Lung microvascular endothelial cell (primary cell): ENCODE measurements around the gene MAFG. TPM values are rescaled to one million over a fixed set of nuclear protein-coding genes. Genes with fewer than 3 reads are reported as not detected.

Experiments
- DNase-seq, 2 donors: peaks; one replicate each; pipeline versions ENCODE4 v3.0.0 to v3.0.0-alpha.2; 2010; ENCODE audit warnings: low read depth in 2 of 2
- total RNA-seq: library from RNA; depleted of rRNA; stranded (reverse); fragments of >200 nt; gene quantifications from 2 replicates; pipeline ENCODE4 v1.2.1, GENCODE V29; 2014

MAFG gene
- total RNA-seq, 1 donor from 2014 or later, result 17.1 TPM

DNA sequence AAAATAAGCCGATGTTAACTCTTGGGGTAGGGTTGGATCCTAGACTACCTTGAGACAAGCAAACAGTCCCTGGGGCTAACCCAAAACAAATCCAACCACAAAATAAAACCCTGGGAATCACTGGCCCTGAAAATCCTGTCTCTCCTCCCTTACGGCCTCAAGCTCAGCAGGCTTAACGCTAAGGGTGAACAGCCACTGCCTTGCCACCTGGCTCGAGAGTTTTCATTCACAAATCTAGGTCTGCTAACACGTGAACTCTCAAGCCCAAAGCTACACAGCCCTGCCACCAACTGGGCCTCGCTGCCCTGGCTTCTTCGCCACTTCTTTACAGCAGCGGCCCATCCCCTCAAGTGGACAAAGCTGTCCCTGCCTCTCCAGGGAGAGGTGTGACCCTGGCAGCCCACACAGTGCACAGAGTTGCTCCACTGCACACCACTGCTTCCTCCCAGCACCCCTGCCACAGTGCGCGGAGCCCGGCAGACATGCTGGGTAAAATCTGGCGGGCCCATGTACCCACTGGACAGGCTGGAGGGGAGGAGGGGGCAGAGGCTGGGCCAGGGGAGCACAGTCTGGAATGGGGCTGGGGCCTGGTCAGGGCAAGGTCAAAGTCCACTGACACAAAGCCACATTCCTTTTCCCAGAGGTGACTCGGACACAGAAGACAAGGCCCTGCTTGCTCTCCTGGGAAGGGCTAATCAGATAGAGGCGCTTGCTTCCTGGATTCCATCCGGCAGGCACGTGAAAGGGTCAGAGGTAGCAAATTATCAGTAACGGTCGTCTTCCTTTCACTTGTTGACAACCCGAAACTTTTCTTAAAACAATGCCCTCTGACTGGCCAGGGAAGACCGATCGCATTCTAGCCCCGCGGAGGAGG lies 17.3 kb downstream of the MAFG start:
- peak; percentile 22 to 38 for DNase-seq

DNA sequence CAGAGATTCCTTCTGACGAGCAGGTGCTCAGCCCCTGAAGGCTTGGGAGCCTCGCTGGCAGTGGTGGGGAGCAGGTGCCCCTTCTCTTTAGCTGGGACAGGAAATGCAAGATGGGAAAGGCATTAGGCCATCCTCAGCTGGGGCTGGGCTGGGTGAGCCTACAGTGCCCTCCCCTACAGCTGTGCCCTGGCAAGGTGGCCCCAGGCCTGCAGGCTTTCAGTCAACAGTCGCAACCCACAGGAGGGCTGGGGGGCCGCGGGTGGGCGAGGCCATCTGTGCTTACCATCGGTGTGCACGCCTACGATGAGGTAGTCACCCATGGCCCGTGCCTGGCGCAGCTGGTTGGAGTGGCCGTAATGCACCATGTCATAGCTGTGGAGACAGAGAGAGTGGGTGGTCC lies 18.3 kb downstream of the MAFG start:
- no peak for DNase-seq

- DNase-seq, result no peak
Observed at GRCh38 chr17:81908793-81909192, 18.7 kb downstream of the MAFG start.

GRCh38 chr17:81907219-81908145 lies 20.1 kb downstream of the MAFG start:
- DNase-seq, result no peak

DNA sequence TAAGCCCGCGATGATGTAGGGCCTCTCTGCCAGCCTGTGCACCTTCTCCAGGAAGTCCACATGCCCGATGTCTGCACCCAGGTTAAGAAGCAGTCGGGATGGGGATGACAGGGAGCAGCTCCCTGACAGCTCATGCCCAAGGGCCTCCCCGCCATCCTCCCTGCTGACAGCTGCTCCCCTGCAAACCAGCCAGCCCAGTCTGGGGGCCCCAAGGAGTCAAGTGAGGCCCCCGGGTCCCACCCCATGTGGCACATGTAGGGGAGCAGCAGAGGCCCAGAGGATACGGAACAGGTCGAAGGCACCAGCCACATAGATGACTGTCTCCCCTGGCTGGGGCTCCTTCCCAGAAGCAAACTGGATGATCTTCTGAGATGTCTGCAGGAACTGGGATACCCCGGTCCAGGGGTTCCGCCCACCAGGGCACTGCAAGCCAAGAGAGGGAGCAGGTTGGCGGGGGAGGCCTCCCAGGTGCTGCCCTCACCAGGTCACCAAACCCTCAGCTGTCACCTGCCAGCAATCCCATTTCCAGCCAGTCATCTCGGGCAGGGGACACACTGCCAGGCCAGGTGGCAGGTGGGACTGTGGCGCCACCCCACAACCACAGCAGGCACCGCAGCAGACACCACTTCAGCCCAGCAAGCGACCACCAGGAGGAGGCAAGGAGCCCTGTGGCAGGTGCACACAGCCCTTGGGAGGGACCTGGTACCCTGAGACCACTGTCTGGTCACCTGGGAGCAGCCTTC lies 20.9 kb downstream of the MAFG start:
- no peak for DNase-seq

DNA sequence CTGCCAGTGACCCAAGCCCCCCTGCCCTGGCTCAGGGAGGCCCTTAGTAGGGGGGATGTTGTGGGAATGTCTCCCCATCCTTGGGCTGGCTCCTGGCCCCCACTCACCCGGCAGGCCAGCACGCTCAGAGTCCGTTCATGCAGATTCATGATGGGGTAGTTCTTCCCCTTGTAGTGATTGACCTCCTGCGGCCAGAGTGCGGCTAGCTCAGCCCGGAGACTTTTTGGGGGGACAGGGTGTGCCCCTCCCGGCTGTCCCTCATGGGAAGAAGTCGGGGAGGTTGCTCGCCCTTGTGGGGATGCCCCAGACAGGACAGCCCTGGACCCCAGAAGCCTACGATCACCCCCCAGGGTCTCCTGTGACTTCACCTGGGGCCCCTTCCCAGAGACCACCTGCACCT lies 21.5 kb downstream of the MAFG start:
- no peak for DNase-seq

DNA sequence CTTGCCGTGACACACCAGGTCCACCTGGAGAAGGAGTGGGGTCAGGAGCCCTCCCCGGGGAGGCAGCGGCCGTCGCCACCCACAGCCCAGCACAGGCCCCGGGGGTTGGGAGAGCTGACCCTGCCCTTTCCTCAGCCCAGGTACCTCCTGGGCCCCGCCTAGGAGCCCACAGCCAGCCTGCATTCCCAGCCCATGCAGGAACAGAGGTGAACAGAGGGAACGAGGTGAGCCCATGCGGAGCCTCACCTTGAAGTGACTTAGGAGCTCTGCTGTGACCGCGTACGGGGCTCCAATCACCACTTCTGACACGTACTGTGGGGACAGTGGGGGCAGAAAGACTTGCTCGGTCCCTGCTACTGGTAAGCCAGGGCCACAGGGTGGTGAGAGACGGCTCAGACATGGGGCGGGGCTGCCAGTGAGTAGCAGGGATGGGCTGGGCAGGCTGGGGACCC lies 22.1 kb downstream of the MAFG start:
- DNase-seq, result no peak

- DNase-seq, result no peak
Observed at GRCh38 chr17:81904600-81905423, 22.7 kb downstream of the MAFG start.

- DNase-seq, result no peak
Observed at GRCh38 chr17:81903896-81904599, 23.5 kb downstream of the MAFG start.

GRCh38 chr17:81903415-81903831 lies 24.1 kb downstream of the MAFG start:
- DNase-seq, result no peak

DNA sequence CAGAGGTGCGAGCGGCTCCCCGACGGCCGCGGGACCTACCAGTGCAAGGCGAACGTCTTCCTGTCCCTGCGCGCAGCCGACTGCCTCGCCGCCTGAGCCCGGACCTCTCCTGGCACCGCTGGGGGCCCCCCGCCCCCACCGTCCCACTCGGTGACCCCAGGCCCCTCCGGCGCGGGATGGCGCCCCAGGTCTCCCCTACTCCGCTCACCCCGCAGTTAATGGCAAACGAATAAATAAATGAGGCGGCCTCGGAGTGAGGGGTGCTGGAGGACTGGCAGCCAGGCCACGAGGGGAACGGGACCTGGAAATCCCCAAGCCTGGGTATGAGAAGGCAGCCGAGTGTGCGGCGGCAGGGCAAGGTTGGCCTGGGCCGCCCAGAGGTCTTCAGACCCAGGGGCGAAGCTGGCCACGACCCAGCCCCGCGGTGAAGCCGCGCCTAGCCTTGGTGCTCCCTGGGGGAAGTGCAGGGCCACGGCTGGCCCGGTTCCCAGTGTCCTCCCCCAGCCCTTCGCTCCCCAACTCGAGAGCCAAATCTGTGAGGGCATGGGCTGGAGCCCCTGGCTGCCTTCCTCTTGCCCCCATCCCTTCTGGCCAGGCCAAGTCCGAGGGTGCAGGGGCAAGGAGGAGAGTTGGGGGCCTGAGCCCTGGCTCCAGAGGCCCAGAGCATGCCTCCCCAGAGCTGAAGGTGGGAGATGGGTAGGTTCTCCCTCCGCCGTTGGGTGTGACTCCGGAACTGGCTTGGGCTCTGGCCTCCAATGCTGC lies 24.7 kb downstream of the MAFG start:
- DNase-seq, result no peak

DNA sequence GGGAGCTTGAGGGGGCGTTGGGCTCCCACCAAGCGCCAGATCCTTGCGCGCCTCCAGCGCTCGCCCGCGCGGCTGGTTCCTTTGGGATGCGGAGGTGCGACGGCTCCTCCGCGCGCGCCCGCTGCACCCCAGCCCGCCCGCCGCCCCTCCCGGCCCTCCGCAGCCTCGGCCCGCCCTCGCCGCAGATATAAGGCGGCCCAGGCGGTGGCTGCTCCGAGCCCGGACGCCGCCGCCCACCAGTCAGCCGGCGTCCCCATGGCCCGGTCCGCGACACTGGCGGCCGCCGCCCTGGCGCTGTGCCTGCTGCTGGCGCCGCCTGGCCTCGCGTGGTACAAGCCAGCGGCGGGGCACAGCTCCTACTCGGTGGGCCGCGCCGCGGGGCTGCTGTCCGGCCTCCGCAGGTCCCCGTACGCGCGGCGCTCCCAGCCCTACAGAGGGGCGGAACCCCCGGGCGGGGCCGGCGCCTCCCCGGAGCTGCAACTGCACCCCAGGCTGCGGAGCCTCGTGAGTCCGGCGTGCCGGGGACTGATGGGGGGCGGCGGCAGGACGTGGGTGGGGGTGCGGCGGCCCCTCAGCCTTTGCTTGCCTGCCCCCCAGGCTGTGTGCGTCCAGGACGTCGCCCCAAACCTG lies 25.4 kb downstream of the MAFG start, which contains the start of gene NPB:
Gene NPB, plus strand, starts transcription at position 216 of the 630 bp plus-strand sequence. Its CDS starts 40 bp downstream, at position 256.
- DNase-seq, result peak; percentile 11 to 51

DNA sequence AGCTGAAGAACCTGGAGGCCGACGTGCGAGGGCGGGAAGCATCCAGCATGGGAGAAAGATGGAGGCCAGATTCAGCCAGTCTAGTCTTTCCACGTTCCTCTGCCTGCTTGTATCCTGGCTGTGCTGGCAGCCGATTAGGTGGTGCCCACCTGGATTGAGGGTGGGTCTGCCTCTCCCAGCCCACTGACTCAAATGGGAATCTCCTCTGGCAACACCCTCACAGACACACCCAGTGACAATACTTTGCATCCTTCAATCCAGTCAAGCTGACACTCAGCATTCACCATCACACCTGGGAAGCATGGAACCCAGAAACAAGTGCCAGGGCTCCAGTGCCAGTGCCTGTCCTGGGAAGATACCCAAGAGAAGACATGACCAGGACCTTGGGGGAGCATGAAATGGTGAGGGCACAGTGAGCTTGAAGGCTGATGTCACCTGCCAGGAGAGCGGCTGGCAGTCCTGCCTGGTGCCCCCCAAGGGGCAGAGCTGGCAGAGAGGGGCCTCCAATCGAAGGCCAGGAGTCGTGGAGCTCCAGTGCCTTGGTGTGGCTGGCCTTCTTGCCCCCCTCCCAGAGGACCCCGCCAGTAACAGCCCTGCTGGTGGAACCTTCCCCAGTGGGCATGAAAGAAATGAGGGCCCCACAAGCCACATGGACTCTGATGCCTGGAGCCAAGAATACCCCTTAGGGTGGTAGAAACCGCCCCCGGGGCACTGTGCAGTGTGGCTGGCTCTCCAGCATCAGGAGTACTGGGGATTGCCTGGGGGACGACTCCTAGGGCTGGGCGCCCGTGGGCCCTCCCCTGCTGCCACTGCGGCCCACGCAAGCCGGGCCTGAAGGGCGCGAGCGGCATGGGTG lies 26.1 kb downstream of the MAFG start:
- DNase-seq, result no peak

DNA sequence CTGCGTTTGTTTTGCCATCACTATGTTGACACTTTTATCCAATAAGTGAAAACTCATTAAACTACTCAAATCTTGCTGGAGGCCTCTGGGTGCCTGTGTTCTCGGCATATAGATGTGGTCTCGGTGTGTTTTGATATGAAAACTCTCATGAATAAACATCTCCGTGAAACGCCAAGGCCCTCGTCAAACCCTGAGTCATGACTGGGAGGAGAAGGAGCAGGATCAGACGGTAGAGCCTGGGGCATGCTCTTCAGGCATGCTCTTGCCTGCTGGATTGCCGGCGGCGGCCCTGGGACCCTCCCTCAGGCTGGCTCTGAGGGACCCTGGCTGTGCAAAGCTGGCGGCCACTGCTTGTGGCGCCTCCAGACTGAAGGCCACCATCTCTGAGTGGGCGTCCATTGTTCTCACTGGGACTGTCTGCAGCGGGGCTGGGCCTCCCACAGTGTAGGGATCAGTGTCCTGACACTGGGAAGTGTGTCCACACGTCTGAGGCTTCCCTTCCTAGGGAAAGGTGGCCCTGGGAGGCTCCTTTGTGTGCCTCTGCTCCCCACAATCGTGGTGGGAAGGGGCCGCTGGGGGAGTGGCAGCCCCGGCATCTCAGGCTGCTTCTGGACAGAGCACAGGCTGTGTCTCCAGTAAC lies 27.2 kb downstream of the MAFG start:
- DNase-seq, result no peak

DNA sequence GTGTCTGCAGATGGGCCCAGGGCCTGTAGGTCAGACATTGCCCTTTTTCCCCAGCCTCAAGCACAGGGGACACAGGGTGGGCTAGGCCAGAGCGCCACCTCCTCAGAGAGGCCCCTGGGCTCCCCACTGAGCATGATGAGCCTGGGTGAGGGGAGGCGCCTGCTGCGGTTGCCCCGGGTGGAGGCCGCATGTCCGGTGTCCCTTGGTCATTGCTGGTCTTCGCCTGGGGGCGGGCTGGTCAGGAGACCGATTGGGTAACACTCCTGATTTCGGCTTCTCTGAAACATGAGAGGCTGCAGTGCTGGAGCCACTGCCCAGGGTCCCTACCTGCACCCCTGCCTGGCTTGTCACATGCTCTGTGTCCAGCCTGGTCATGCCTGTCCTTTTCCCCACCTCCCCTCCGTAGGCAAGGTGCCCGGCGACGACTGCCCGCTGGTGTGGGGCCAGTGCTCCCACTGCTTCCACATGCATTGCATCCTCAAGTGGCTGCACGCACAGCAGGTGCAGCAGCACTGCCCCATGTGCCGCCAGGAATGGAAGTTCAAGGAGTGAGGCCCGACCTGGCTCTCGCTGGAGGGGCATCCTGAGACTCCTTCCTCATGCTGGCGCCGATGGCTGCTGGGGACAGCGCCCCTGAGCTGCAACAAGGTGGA lies 27.9 kb downstream of the MAFG start:
- DNase-seq, result no peak

- no peak for DNase-seq
Observed at GRCh38 chr17:81898885-81899284, 28.6 kb downstream of the MAFG start.
